ENCODE results near the gene DDX21.
"Not testable (repeated sequence)": the region's sequence is repeated elsewhere in the genome, so short reads cannot be mapped to it uniquely, and the experiment has no call there.

The DDX21 gene

GRCh38 chr10:68938117-68938516 is 17.9 kb upstream of the DDX21 start:
- TF ChIP-seq CTCF (IDR thresholded peaks at IDR 0.05; ENCODE audit: insufficient read depth, low read length, poor library complexity, severe bottlenecking), result no peak
- H3K4me3 ChIP-seq (replicated peaks; ENCODE audit: low read depth, low read length), result no peak overlapping the region
- H3K27me3 ChIP-seq (replicated peaks; ENCODE audit: control insufficient read depth, insufficient read depth, low read length), result no peaks in the 10 kb centered on the region
- H3K36me3 ChIP-seq (ENCODE audit: control insufficient read depth, insufficient read depth, low read length), result no peaks in the 10 kb centered on the region; the same call in none of the 2 replicates
- no peak for DNase-seq (ENCODE audit: extremely low read depth, insufficient read length)

GRCh38 chr10:68938884-68939283 is 17.1 kb upstream of the DDX21 start:
- Histone ChIP-seq H3K4me3 (replicated peaks; ENCODE audit: low read depth, low read length) (no peak overlapping the region), H3K36me3 (ENCODE audit: control insufficient read depth, insufficient read depth, low read length) (no peaks in the 10 kb centered on the region; the same call in none of the 2 replicates), H3K27me3 (replicated peaks; ENCODE audit: control insufficient read depth, insufficient read depth, low read length) (no peaks in the 10 kb centered on the region)
- no peak for DNase-seq (ENCODE audit: extremely low read depth, insufficient read length)
- no peak for TF ChIP-seq CTCF (IDR thresholded peaks at IDR 0.05; ENCODE audit: insufficient read depth, low read length, poor library complexity, severe bottlenecking)

GRCh38 chr10:68940917-68941316 is 15.1 kb upstream of the DDX21 start:
- not testable (repeated sequence) for H3K36me3 ChIP-seq (ENCODE audit: control insufficient read depth, insufficient read depth, low read length); H3K27me3 ChIP-seq (replicated peaks; ENCODE audit: control insufficient read depth, insufficient read depth, low read length); DNase-seq (ENCODE audit: extremely low read depth, insufficient read length); H3K4me3 ChIP-seq (replicated peaks; ENCODE audit: low read depth, low read length)

- H3K4me3 ChIP-seq (replicated peaks; ENCODE audit: low read depth, low read length), result no peak overlapping the region
- H3K36me3 ChIP-seq (ENCODE audit: control insufficient read depth, insufficient read depth, low read length), result peaks cover 7% of the 10 kb centered on the region
- H3K27me3 ChIP-seq (replicated peaks; ENCODE audit: control insufficient read depth, insufficient read depth, low read length), result no peaks in the 10 kb centered on the region
- DNase-seq (ENCODE audit: extremely low read depth, insufficient read length), result no peak
- TF ChIP-seq CTCF (IDR thresholded peaks at IDR 0.05; ENCODE audit: insufficient read depth, low read length, poor library complexity, severe bottlenecking), result no peak
Measured at GRCh38 chr10:68950598-68950997, 5.4 kb upstream of the DDX21 start.

- no peak for TF ChIP-seq CTCF (IDR thresholded peaks at IDR 0.05; ENCODE audit: insufficient read depth, low read length, poor library complexity, severe bottlenecking)
- Histone ChIP-seq H3K27me3 (replicated peaks; ENCODE audit: control insufficient read depth, insufficient read depth, low read length) (no peaks in the 10 kb centered on the region), H3K36me3 (ENCODE audit: control insufficient read depth, insufficient read depth, low read length) (peaks cover 2% of the 10 kb centered on the region), H3K4me3 (replicated peaks; ENCODE audit: low read depth, low read length) (peak overlapping the region; percentile 89)
- no peak for DNase-seq (ENCODE audit: extremely low read depth, insufficient read length)
Measured at GRCh38 chr10:68954904-68955303, 1.1 kb upstream of the DDX21 start.

- peak overlapping the region; percentile 89 for H3K4me3 ChIP-seq (replicated peaks; ENCODE audit: low read depth, low read length)
- TF ChIP-seq CTCF (IDR thresholded peaks at IDR 0.05; ENCODE audit: insufficient read depth, low read length, poor library complexity, severe bottlenecking), result no peak
- peaks cover 3% of the 10 kb centered on the region for H3K36me3 ChIP-seq (ENCODE audit: control insufficient read depth, insufficient read depth, low read length)
- DNase-seq (ENCODE audit: extremely low read depth, insufficient read length), result no peak
- H3K27me3 ChIP-seq (replicated peaks; ENCODE audit: control insufficient read depth, insufficient read depth, low read length), result no peaks in the 10 kb centered on the region
Measured at GRCh38 chr10:68955355-68955831, 577 bp upstream of the DDX21 start.

Measured in GM06990 (cell line).